ENCODE results near the gene FBXL4.
A peak's percentile ranks its signal among the peaks of the same experiment; 100 is the strongest.

Gene FBXL4

GRCh38 chr6:98831057-98831958, 116.4 kb downstream of the FBXL4 start:
- peaks cover 34% of the 10 kb centered on the region for H3K4me1 ChIP-seq (ENCODE audit: control insufficient read depth, insufficient read depth, low read length)
- no peak overlapping the region for H3K4me2 ChIP-seq (ENCODE audit: low read length)
- no peaks in the 10 kb centered on the region for H3K9me3 ChIP-seq (replicated peaks; ENCODE audit: low read length)
- no peak overlapping the region for H3K4me3 ChIP-seq (ENCODE audit: low read length)
- H3K9ac ChIP-seq (ENCODE audit: low read depth, low read length): no peak overlapping the region
- no peaks in the 10 kb centered on the region for H3K36me3 ChIP-seq (ENCODE audit: insufficient read depth, low read length)
- H3K27me3 ChIP-seq (ENCODE audit: control insufficient read depth, insufficient read depth, low read length): peaks cover 85% of the 10 kb centered on the region

- Histone ChIP-seq H3K4me1 (ENCODE audit: control insufficient read depth, insufficient read depth, low read length) (peaks cover 34% of the 10 kb centered on the region), H3K36me3 (ENCODE audit: insufficient read depth, low read length) (no peaks in the 10 kb centered on the region), H3K4me2 (ENCODE audit: low read length) (no peak overlapping the region), H3K4me3 (ENCODE audit: low read length) (no peak overlapping the region), H3K27me3 (ENCODE audit: control insufficient read depth, insufficient read depth, low read length) (peaks cover 85% of the 10 kb centered on the region), H3K9me3 (replicated peaks; ENCODE audit: low read length) (no peaks in the 10 kb centered on the region), H3K9ac (ENCODE audit: low read depth, low read length) (no peak overlapping the region)
Measured at GRCh38 chr6:98830146-98830545, 117.6 kb downstream of the FBXL4 start.

- H3K9ac ChIP-seq (ENCODE audit: low read depth, low read length): no peak overlapping the region
- H3K4me1 ChIP-seq (ENCODE audit: control insufficient read depth, insufficient read depth, low read length): peaks cover 34% of the 10 kb centered on the region
- no peak overlapping the region for H3K4me3 ChIP-seq (ENCODE audit: low read length)
- no peak overlapping the region for H3K4me2 ChIP-seq (ENCODE audit: low read length)
- H3K27me3 ChIP-seq (ENCODE audit: control insufficient read depth, insufficient read depth, low read length): peaks cover 91% of the 10 kb centered on the region
- no peaks in the 10 kb centered on the region for H3K9me3 ChIP-seq (replicated peaks; ENCODE audit: low read length)
- H3K36me3 ChIP-seq (ENCODE audit: insufficient read depth, low read length): no peaks in the 10 kb centered on the region
Measured at GRCh38 chr6:98828941-98829411, 118.8 kb downstream of the FBXL4 start.

GRCh38 chr6:98828211-98828788, 119.4 kb downstream of the FBXL4 start:
- H3K9ac ChIP-seq (ENCODE audit: low read depth, low read length): no peak overlapping the region
- no peak overlapping the region for H3K4me2 ChIP-seq (ENCODE audit: low read length)
- no peaks in the 10 kb centered on the region for H3K9me3 ChIP-seq (replicated peaks; ENCODE audit: low read length)
- peaks cover 27% of the 10 kb centered on the region for H3K4me1 ChIP-seq (ENCODE audit: control insufficient read depth, insufficient read depth, low read length)
- H3K27me3 ChIP-seq (ENCODE audit: control insufficient read depth, insufficient read depth, low read length): peaks cover 91% of the 10 kb centered on the region
- H3K36me3 ChIP-seq (ENCODE audit: insufficient read depth, low read length): no peaks in the 10 kb centered on the region
- H3K4me3 ChIP-seq (ENCODE audit: low read length): no peak overlapping the region

GRCh38 chr6:98827295-98828159, 120.2 kb downstream of the FBXL4 start:
- Histone ChIP-seq H3K4me3 (ENCODE audit: low read length) (no peak overlapping the region), H3K9me3 (replicated peaks; ENCODE audit: low read length) (no peaks in the 10 kb centered on the region), H3K9ac (ENCODE audit: low read depth, low read length) (no peak overlapping the region), H3K27me3 (ENCODE audit: control insufficient read depth, insufficient read depth, low read length) (peaks cover 92% of the 10 kb centered on the region), H3K4me1 (ENCODE audit: control insufficient read depth, insufficient read depth, low read length) (peaks cover 20% of the 10 kb centered on the region), H3K36me3 (ENCODE audit: insufficient read depth, low read length) (no peaks in the 10 kb centered on the region), H3K4me2 (ENCODE audit: low read length) (peak overlapping the region; percentile 9)

- peaks cover 86% of the 10 kb centered on the region for H3K27me3 ChIP-seq (ENCODE audit: control insufficient read depth, insufficient read depth, low read length)
- no peak overlapping the region for H3K9ac ChIP-seq (ENCODE audit: low read depth, low read length)
- H3K4me3 ChIP-seq (ENCODE audit: low read length): no peak overlapping the region
- H3K4me2 ChIP-seq (ENCODE audit: low read length): no peak overlapping the region
- peaks cover 15% of the 10 kb centered on the region for H3K4me1 ChIP-seq (ENCODE audit: control insufficient read depth, insufficient read depth, low read length)
- no peaks in the 10 kb centered on the region for H3K36me3 ChIP-seq (ENCODE audit: insufficient read depth, low read length)
- H3K9me3 ChIP-seq (replicated peaks; ENCODE audit: low read length): no peaks in the 10 kb centered on the region
Measured at GRCh38 chr6:98825600-98826230, 122.0 kb downstream of the FBXL4 start.

- Histone ChIP-seq H3K4me2 (ENCODE audit: low read length) (no peak overlapping the region), H3K9me3 (replicated peaks; ENCODE audit: low read length) (no peaks in the 10 kb centered on the region), H3K27me3 (ENCODE audit: control insufficient read depth, insufficient read depth, low read length) (peaks cover 85% of the 10 kb centered on the region), H3K4me3 (ENCODE audit: low read length) (no peak overlapping the region), H3K4me1 (ENCODE audit: control insufficient read depth, insufficient read depth, low read length) (peaks cover 15% of the 10 kb centered on the region), H3K9ac (ENCODE audit: low read depth, low read length) (no peak overlapping the region), H3K36me3 (ENCODE audit: insufficient read depth, low read length) (no peaks in the 10 kb centered on the region)
Measured at GRCh38 chr6:98824902-98825599, 122.7 kb downstream of the FBXL4 start.

- Histone ChIP-seq H3K9ac (ENCODE audit: low read depth, low read length) (no peak overlapping the region), H3K4me2 (ENCODE audit: low read length) (peak overlapping the region; percentile 54), H3K36me3 (ENCODE audit: insufficient read depth, low read length) (no peaks in the 10 kb centered on the region), H3K9me3 (replicated peaks; ENCODE audit: low read length) (no peaks in the 10 kb centered on the region), H3K4me1 (ENCODE audit: control insufficient read depth, insufficient read depth, low read length) (peaks cover 15% of the 10 kb centered on the region), H3K27me3 (ENCODE audit: control insufficient read depth, insufficient read depth, low read length) (peaks cover 86% of the 10 kb centered on the region), H3K4me3 (ENCODE audit: low read length) (peak overlapping the region; percentile 43)
Measured at GRCh38 chr6:98824162-98824901, 123.4 kb downstream of the FBXL4 start.

- H3K4me2 ChIP-seq (ENCODE audit: low read length): peak overlapping the region; percentile 54
- no peak overlapping the region for H3K9ac ChIP-seq (ENCODE audit: low read depth, low read length)
- peaks cover 15% of the 10 kb centered on the region for H3K4me1 ChIP-seq (ENCODE audit: control insufficient read depth, insufficient read depth, low read length)
- H3K36me3 ChIP-seq (ENCODE audit: insufficient read depth, low read length): no peaks in the 10 kb centered on the region
- H3K9me3 ChIP-seq (replicated peaks; ENCODE audit: low read length): no peaks in the 10 kb centered on the region
- H3K4me3 ChIP-seq (ENCODE audit: low read length): no peak overlapping the region
- peaks cover 86% of the 10 kb centered on the region for H3K27me3 ChIP-seq (ENCODE audit: control insufficient read depth, insufficient read depth, low read length)
Measured at GRCh38 chr6:98823428-98824161, 124.2 kb downstream of the FBXL4 start.

Data from skeletal muscle satellite cell (primary cell).